Stimulated activated effector memory CD8-positive, alpha-beta T cell treated with anti-CD3 and anti-CD28 coated beads, Interleukin-12 subunit alpha, Interleukin-12 subunit beta, amount 100 ng/mL, for 72 hours (primary cell): ENCODE results near the gene TBX2.

Experiments used
- ATAC-seq: fragments of 150-1000 bp; cut with Tn5 transposase; 2 replicates; pipeline ENCODE4 v1.10.0; 2021
- DNase-seq, 2 donors: peaks; one replicate each; pipeline ENCODE4 v3.0.0; 2021 to 2022; ENCODE audit warnings: low spot score in 2 of 2
- H3K27ac Mint-ChIP-seq: one replicate; pipeline ENCODE4 v1.8.0; 2022; ENCODE audit warnings: mild to moderate bottlenecking, mixed read lengths
- H3K36me3 Mint-ChIP-seq: one replicate; pipeline ENCODE4 v1.8.0; 2022; ENCODE audit warnings: mild to moderate bottlenecking, mixed read lengths
- H3K4me1 Mint-ChIP-seq: one replicate; pipeline ENCODE4 v1.8.0; 2022; ENCODE audit warnings: mixed read lengths
- H3K4me3 Mint-ChIP-seq: one replicate; pipeline ENCODE4 v1.8.0; 2022; ENCODE audit warnings: mild to moderate bottlenecking, mixed read lengths
- H3K9me3 Mint-ChIP-seq: one replicate; pipeline ENCODE4 v1.8.0; 2022; ENCODE audit warnings: mixed read lengths

The TBX2 gene

DNA sequence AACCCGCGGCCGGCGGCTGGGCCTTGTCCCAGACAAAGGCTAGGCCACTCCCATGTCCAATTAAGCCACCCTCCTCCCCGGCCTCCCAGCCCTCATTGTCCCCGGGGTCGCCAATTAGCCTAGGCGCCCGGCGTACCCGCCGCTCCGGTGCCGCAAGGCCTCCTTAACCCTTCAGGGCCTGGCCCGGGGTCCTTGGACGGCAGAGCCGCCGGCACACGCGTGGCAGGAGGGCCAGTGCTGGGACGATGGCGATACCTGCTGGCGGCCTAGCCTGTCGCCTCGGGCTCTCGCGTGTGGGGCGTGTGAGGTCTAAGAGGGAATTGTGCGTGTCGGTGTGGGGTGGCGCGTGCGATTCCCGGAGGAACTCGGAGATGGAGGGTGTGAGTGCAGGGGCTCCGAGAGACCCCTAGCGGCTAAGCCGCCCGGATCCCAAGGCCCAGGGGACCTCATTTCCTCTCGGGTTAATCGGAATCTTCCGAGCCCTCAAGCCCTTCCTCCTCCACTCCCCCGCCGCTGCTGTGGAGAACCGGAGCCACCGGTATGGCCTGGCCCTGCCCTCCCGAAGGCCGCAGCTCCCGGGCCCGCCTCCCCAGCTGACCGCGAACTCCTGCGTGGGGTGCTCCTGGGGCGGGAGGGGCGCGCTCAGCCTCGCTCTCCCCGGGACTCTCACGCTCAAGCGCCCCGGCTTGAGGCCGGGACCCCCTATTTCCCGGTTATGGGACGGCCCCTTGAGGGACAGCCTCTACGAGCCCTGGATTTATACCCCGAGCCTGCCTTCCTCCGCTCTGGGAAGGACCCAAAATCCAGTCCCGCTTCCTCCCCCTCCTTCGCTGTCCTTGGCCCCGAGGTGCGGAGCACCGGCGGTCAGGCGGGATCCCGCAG is 11.9 kb downstream of the TBX2 start:
- Mint-ChIP-seq H3K36me3 (no peaks in the 10 kb centered on the region), H3K9me3 (no peaks in the 10 kb centered on the region), H3K4me3 (peak overlapping the region; percentile 70), H3K4me1 (peaks cover 25% of the 10 kb centered on the region), H3K27ac (no peak overlapping the region)
- peak; percentile 8 for ATAC-seq
- peak; percentile 32 to 75 for DNase-seq

- Mint-ChIP-seq H3K4me3 (peak overlapping the region; percentile 70), H3K9me3 (no peaks in the 10 kb centered on the region), H3K27ac (no peak overlapping the region), H3K4me1 (peaks cover 30% of the 10 kb centered on the region), H3K36me3 (no peaks in the 10 kb centered on the region)
- DNase-seq = peak; percentile 89 to 93
- peak; percentile 78 for ATAC-seq
Observed at GRCh38 chr17:61412143-61412859, 12.7 kb downstream of the TBX2 start.

GRCh38 chr17:61412860-61413660 is 13.4 kb downstream of the TBX2 start:
- no peak for DNase-seq
- H3K4me3 Mint-ChIP-seq = peak overlapping the region; percentile 70
- no peaks in the 10 kb centered on the region for H3K36me3 Mint-ChIP-seq
- no peaks in the 10 kb centered on the region for H3K9me3 Mint-ChIP-seq
- H3K4me1 Mint-ChIP-seq = peaks cover 30% of the 10 kb centered on the region
- peak overlapping the region; percentile 17 for H3K27ac Mint-ChIP-seq
- peak; percentile 1 for ATAC-seq

DNA sequence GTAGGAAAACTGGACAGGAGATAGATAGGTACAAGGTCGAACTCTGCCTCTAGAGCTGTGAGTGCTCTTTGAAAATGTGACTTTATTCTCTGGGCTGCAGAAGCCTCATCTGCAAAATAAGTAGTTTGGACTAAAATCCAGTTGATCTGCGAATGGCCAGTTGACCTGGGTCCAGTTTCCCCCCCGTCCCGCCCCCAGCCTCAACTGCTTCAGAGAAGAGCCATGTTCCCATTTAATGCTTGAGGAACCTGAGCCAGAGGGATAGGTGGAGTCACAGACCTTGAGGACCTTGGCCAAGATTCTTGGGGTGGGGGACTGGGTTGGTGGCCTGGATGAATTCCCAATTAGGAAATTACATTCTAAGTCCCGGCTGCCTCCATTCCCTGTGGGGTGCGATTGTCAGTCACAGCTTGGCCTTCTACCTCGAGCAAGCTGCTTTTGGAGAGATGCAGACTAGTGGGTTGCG is 14.1 kb downstream of the TBX2 start:
- Mint-ChIP-seq H3K36me3 (no peaks in the 10 kb centered on the region), H3K4me1 (peaks cover 23% of the 10 kb centered on the region), H3K4me3 (peak overlapping the region; percentile 70), H3K27ac (no peak overlapping the region), H3K9me3 (no peaks in the 10 kb centered on the region)
- peak in 1 of 2 donors; percentile 40 for DNase-seq
- no peak for ATAC-seq

DNA sequence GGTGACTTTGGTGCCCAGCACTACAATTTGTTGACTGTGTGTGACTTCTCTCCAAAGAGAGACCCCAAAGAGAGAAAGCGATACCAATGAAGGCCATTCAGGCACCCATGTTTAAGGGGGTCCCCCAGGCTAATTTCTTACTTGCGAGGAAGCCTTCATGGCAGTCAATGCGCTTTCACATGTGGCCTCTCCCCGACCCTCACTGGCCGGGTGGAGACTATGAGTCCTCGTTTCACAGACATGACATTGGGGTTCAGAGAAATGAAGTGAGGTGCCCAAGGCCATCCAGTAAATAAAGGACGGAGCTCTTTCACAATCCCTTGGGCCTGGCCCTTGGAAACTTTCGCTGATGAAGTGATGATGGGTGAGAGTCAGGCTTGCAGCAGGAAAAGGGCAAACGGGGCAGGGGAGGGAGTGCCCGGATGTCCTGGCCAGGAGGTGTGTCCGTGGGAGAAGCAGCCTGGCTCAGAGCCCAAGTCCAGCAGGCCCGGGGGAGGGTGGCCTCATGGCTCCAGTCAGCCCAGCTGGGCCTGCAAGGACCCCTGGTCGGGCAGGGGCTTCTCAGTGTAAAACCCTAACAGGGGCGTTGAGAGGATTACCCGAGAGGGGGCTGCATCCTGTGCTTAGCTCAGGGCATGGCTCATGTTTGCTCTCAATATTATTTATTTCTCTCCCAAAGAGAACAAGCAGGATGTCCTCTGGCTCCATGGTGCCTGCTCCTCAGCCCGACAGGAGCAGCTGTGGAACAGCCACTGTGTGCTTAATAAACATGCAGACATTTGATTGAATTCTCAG is 14.7 kb downstream of the TBX2 start:
- Mint-ChIP-seq H3K9me3 (no peaks in the 10 kb centered on the region), H3K4me3 (no peak overlapping the region), H3K4me1 (peaks cover 20% of the 10 kb centered on the region), H3K27ac (no peak overlapping the region), H3K36me3 (no peaks in the 10 kb centered on the region)
- peak in 1 of 2 donors; percentile 47 for DNase-seq
- ATAC-seq = no peak

DNA sequence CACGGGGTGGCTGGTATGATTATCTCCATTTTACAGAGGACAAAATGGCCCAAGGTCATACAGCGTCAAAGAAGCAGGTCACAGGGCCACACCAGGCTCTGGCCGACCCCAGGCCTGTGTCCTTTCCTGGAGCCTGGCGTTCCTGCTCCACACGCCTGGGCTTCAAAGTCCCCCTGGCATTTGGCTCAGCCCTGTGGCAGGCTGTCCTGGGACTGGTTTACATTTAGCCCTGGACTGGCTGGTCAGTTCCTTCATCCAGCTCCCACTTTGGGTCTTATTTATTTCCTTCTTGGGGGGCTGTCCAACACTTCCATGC is 15.3 kb downstream of the TBX2 start:
- Mint-ChIP-seq H3K4me3 (no peak overlapping the region), H3K4me1 (peaks cover 18% of the 10 kb centered on the region)
- ATAC-seq = no peak

DNA sequence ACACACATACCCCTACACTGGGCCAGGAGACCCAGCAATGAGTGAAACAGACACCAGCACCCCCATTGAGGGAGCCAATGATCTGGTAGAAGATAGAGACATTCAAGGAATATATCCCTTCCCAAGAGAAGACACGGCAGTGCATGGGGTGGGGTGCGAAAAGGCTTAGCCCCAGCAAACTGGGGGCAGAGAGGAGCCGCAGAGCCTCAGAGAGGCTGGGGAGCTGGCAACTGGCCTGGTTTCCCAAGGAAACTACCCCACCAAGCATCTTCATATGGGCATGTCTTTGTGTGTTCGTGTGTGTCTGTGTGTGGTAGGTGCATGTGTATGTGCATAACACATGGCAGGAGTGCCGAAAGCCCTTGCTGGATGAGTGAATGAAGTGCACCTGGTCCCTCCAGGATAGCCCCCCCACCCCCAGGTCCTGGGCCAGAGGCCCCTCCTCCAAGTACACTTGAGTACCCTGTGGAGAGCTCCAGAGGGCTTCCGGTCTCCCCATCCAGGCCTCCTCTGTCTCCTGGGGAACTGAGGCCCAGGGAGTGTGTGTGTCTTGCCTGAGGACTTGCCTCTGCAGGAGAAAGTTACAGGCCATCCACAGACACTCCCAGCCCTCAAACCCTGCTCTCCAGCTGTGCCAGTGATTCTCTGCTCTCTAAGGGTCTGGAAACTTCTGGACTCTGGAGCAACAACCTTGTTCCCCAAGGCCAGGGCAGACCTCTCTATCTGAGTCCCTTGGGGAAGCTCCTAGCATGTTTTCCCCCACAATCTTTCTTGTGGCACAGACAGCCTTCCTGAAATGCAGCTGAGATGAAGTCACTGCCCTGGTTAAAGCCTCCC is 15.9 kb downstream of the TBX2 start:
- H3K36me3 Mint-ChIP-seq = no peaks in the 10 kb centered on the region
- peak in 1 of 2 donors; percentile 51 for DNase-seq
- peaks cover 11% of the 10 kb centered on the region for H3K4me1 Mint-ChIP-seq
- no peak overlapping the region for H3K4me3 Mint-ChIP-seq
- no peak overlapping the region for H3K27ac Mint-ChIP-seq
- no peak for ATAC-seq
- H3K9me3 Mint-ChIP-seq = no peaks in the 10 kb centered on the region

More for the DNA sequence above, 15.3 kb downstream of the TBX2 start:
- no peak for DNase-seq
- Mint-ChIP-seq H3K27ac (no peak overlapping the region), H3K9me3 (no peaks in the 10 kb centered on the region), H3K36me3 (no peaks in the 10 kb centered on the region)

GRCh38 chr17:61416211-61416539 is 16.5 kb downstream of the TBX2 start:
- Mint-ChIP-seq H3K4me3 (no peak overlapping the region), H3K4me1 (peaks cover 8% of the 10 kb centered on the region), H3K9me3 (no peaks in the 10 kb centered on the region), H3K27ac (no peak overlapping the region), H3K36me3 (no peaks in the 10 kb centered on the region)
- DNase-seq = no peak
- no peak for ATAC-seq

- peaks cover 8% of the 10 kb centered on the region for H3K4me1 Mint-ChIP-seq
- peak; percentile 62 to 85 for DNase-seq
- H3K36me3 Mint-ChIP-seq = no peaks in the 10 kb centered on the region
- H3K27ac Mint-ChIP-seq = no peak overlapping the region
- no peak overlapping the region for H3K4me3 Mint-ChIP-seq
- ATAC-seq = peak; percentile 67
- H3K9me3 Mint-ChIP-seq = no peaks in the 10 kb centered on the region
Observed at GRCh38 chr17:61416540-61417363, 17.1 kb downstream of the TBX2 start.

DNA sequence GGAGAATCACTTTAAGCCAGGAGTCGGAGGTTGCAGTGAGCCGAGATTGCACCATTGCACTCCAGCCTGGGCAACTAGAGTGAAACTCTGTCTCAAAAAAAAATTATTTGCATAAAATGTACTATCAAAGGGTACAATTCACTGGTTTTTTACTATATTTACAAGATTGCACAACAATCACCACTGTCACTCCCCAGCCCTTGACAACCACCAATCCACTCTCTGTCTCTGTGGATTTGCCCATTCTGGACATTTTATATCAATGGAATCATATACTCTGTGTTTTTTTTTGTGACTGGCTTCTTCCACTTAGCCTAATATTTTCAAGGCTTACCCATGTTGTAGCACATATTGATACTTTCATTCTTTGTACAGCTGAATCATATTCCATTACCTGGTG is 18.8 kb downstream of the TBX2 start:
- Mint-ChIP-seq H3K36me3 (no peaks in the 10 kb centered on the region), H3K9me3 (no peaks in the 10 kb centered on the region), H3K27ac (no peak overlapping the region), H3K4me3 (no peak overlapping the region), H3K4me1 (peaks cover 8% of the 10 kb centered on the region)
- ATAC-seq (no peak), DNase-seq (no peak)

DNA sequence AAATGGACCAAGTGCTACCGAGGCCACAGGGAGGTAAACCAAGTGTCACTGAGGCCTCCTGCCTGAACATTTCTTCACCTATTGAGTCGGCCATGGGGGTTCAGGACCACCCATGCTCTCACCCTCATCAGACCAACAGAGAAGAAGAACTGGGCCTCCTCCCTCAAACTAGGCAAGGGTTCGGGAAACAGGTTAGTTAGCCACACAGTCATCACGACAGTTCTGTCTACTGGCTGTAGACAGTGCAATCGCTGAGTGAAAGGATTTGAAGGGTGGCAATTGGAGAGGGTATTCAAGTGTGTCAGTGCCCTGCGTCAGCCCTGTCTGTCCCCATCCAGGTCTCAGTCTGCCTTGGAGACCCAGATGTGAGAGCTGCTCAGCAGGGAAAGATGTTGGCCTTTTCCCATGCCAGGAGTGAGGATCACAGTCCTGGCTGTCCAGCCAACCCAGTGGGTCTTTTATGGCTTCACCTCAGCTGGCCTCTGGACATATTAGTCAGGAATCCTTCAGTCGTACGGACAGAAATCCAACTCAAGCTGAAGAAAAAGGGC is 19.9 kb downstream of the TBX2 start:
- Mint-ChIP-seq H3K36me3 (no peaks in the 10 kb centered on the region), H3K4me1 (peaks cover 8% of the 10 kb centered on the region), H3K4me3 (no peak overlapping the region), H3K9me3 (no peaks in the 10 kb centered on the region), H3K27ac (no peak overlapping the region)
- ATAC-seq = no peak
- peak in 1 of 2 donors; percentile 42 for DNase-seq

GRCh38 chr17:61420052-61420451 is 20.4 kb downstream of the TBX2 start:
- Mint-ChIP-seq H3K9me3 (no peaks in the 10 kb centered on the region), H3K4me3 (no peak overlapping the region), H3K27ac (no peak overlapping the region), H3K36me3 (no peaks in the 10 kb centered on the region), H3K4me1 (peaks cover 8% of the 10 kb centered on the region)
- ATAC-seq = no peak
- peak in 1 of 2 donors; percentile 42 for DNase-seq

DNA sequence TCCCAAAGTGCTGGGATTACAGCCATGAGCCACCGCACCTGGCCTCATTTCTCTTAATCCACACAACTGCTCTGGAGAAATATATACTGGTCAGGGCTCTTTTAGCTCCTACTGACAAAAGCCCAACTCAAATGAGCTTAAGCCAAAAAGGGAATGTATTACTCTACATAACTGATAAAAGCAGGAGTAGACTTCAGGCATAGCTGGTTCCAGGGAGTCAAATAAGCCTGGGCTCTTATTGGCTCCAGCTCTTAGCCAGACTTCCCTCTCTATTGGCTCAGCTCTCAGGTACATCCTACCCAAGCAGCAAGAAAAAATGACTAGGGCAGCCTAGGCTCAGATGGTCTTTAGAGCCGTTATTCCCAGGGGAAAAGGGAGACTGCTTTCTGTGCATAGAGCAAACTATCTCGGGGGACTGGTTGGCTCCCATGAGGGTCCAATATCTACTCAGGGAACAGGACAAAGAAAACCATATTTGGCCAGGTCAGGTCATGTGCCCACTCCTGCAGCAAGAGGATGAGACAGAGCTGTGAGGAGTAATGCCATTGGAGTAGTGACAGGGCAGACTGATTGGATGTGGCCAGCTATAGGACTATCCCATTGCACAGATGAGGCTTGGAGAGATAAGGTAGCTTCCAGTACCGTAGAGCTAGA is 21.2 kb downstream of the TBX2 start:
- no peak overlapping the region for H3K27ac Mint-ChIP-seq
- ATAC-seq (no peak), DNase-seq (peak in 1 of 2 donors; percentile 35)
- no peak overlapping the region for H3K4me3 Mint-ChIP-seq
- H3K9me3 Mint-ChIP-seq = no peaks in the 10 kb centered on the region
- H3K36me3 Mint-ChIP-seq = no peaks in the 10 kb centered on the region
- peaks cover 8% of the 10 kb centered on the region for H3K4me1 Mint-ChIP-seq
